ENCODE data around the gene NRARP. TPM values are rescaled to one million over a fixed set of nuclear protein-coding genes. Genes with fewer than 3 reads are reported as not detected.

NRARP gene
- total and polyA plus RNA-seq, 10 of the 15 experiments (the other 5 are each of a cell fraction or from before 2014, with no cell fraction given) = 0.06 to 9.2 (median 2.2) TPM; not detected in 2

DNA sequence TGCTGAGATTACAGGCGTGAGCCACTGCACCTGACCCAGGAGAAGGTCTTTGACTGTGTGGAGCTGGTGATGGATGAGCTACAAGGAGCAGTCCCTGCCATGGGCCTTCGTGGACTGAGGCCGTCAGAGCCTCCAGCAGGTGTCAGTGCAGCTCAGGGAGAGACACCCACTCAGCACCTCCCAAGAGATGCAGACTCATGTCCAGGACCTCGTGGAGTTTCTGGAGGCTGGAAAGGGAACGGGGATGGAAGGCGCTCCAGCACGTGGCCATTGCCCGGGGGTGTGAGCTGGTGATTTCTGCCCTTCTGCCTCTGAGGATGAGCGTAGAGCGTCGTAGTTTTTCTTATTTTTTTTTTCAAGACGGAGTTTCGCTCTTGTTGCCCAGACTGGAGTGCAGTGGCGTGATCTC, 15.1 kb downstream of the NRARP start (continued):
- TF ChIP-seq, protein P1, sequence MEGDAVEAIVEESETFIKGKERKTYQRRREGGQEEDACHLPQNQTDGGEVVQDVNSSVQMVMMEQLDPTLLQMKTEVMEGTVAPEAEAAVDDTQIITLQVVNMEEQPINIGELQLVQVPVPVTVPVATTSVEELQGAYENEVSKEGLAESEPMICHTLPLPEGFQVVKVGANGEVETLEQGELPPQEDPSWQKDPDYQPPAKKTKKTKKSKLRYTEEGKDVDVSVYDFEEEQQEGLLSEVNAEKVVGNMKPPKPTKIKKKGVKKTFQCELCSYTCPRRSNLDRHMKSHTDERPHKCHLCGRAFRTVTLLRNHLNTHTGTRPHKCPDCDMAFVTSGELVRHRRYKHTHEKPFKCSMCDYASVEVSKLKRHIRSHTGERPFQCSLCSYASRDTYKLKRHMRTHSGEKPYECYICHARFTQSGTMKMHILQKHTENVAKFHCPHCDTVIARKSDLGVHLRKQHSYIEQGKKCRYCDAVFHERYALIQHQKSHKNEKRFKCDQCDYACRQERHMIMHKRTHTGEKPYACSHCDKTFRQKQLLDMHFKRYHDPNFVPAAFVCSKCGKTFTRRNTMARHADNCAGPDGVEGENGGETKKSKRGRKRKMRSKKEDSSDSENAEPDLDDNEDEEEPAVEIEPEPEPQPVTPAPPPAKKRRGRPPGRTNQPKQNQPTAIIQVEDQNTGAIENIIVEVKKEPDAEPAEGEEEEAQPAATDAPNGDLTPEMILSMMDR (IDR thresholded peaks at IDR 0.05 in 2 of 3, conservative IDR thresholded peaks at IDR 0.05 in 1 of 3; ENCODE audit: control insufficient read depth in 2 of 3, extremely low read depth in 1 of 3, insufficient read depth in 1 of 3, low read depth in 3 of 3, low read length in 3 of 3) = peak; percentile 45 to 59 (median 52); a peak in 5 of 6 replicates
- TF ChIP-seq POU2F2 (IDR thresholded peaks at IDR 0.05; ENCODE audit: borderline replicate concordance, low read depth, low read length) = no peak
- TF ChIP-seq, protein P2, sequence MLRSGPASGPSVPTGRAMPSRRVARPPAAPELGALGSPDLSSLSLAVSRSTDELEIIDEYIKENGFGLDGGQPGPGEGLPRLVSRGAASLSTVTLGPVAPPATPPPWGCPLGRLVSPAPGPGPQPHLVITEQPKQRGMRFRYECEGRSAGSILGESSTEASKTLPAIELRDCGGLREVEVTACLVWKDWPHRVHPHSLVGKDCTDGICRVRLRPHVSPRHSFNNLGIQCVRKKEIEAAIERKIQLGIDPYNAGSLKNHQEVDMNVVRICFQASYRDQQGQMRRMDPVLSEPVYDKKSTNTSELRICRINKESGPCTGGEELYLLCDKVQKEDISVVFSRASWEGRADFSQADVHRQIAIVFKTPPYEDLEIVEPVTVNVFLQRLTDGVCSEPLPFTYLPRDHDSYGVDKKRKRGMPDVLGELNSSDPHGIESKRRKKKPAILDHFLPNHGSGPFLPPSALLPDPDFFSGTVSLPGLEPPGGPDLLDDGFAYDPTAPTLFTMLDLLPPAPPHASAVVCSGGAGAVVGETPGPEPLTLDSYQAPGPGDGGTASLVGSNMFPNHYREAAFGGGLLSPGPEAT (IDR thresholded peaks at IDR 0.05; ENCODE audit: low read depth) = no peak
- TF ChIP-seq, protein P3, sequence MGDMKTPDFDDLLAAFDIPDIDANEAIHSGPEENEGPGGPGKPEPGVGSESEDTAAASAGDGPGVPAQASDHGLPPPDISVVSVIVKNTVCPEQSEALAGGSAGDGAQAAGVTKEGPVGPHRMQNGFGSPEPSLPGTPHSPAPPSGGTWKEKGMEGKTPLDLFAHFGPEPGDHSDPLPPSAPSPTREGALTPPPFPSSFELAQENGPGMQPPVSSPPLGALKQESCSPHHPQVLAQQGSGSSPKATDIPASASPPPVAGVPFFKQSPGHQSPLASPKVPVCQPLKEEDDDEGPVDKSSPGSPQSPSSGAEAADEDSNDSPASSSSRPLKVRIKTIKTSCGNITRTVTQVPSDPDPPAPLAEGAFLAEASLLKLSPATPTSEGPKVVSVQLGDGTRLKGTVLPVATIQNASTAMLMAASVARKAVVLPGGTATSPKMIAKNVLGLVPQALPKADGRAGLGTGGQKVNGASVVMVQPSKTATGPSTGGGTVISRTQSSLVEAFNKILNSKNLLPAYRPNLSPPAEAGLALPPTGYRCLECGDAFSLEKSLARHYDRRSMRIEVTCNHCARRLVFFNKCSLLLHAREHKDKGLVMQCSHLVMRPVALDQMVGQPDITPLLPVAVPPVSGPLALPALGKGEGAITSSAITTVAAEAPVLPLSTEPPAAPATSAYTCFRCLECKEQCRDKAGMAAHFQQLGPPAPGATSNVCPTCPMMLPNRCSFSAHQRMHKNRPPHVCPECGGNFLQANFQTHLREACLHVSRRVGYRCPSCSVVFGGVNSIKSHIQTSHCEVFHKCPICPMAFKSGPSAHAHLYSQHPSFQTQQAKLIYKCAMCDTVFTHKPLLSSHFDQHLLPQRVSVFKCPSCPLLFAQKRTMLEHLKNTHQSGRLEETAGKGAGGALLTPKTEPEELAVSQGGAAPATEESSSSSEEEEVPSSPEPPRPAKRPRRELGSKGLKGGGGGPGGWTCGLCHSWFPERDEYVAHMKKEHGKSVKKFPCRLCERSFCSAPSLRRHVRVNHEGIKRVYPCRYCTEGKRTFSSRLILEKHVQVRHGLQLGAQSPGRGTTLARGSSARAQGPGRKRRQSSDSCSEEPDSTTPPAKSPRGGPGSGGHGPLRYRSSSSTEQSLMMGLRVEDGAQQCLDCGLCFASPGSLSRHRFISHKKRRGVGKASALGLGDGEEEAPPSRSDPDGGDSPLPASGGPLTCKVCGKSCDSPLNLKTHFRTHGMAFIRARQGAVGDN (IDR thresholded peaks at IDR 0.05) = no peak
- peak; percentile 34 for TF ChIP-seq SMC3 (IDR thresholded peaks at IDR 0.05; ENCODE audit: borderline replicate concordance, low read length)
- TF ChIP-seq, protein P4, sequence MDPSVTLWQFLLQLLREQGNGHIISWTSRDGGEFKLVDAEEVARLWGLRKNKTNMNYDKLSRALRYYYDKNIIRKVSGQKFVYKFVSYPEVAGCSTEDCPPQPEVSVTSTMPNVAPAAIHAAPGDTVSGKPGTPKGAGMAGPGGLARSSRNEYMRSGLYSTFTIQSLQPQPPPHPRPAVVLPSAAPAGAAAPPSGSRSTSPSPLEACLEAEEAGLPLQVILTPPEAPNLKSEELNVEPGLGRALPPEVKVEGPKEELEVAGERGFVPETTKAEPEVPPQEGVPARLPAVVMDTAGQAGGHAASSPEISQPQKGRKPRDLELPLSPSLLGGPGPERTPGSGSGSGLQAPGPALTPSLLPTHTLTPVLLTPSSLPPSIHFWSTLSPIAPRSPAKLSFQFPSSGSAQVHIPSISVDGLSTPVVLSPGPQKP (IDR thresholded peaks at IDR 0.05; ENCODE audit: low read depth, low read length) = no peak
- TF ChIP-seq CBX5 (IDR thresholded peaks at IDR 0.05; ENCODE audit: low read depth) = no peak
- no peak for TF ChIP-seq NFIC (IDR thresholded peaks at IDR 0.05; ENCODE audit: low read depth, low read length)
- TF ChIP-seq NFYA (IDR thresholded peaks at IDR 0.05; ENCODE audit: borderline replicate concordance, low read depth, low read length) = no peak
- TF ChIP-seq, protein P5, sequence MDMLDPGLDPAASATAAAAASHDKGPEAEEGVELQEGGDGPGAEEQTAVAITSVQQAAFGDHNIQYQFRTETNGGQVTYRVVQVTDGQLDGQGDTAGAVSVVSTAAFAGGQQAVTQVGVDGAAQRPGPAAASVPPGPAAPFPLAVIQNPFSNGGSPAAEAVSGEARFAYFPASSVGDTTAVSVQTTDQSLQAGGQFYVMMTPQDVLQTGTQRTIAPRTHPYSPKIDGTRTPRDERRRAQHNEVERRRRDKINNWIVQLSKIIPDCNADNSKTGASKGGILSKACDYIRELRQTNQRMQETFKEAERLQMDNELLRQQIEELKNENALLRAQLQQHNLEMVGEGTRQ (IDR thresholded peaks at IDR 0.05; ENCODE audit: borderline replicate concordance, low read depth, low read length) = no peak
- TF ChIP-seq, protein P6, sequence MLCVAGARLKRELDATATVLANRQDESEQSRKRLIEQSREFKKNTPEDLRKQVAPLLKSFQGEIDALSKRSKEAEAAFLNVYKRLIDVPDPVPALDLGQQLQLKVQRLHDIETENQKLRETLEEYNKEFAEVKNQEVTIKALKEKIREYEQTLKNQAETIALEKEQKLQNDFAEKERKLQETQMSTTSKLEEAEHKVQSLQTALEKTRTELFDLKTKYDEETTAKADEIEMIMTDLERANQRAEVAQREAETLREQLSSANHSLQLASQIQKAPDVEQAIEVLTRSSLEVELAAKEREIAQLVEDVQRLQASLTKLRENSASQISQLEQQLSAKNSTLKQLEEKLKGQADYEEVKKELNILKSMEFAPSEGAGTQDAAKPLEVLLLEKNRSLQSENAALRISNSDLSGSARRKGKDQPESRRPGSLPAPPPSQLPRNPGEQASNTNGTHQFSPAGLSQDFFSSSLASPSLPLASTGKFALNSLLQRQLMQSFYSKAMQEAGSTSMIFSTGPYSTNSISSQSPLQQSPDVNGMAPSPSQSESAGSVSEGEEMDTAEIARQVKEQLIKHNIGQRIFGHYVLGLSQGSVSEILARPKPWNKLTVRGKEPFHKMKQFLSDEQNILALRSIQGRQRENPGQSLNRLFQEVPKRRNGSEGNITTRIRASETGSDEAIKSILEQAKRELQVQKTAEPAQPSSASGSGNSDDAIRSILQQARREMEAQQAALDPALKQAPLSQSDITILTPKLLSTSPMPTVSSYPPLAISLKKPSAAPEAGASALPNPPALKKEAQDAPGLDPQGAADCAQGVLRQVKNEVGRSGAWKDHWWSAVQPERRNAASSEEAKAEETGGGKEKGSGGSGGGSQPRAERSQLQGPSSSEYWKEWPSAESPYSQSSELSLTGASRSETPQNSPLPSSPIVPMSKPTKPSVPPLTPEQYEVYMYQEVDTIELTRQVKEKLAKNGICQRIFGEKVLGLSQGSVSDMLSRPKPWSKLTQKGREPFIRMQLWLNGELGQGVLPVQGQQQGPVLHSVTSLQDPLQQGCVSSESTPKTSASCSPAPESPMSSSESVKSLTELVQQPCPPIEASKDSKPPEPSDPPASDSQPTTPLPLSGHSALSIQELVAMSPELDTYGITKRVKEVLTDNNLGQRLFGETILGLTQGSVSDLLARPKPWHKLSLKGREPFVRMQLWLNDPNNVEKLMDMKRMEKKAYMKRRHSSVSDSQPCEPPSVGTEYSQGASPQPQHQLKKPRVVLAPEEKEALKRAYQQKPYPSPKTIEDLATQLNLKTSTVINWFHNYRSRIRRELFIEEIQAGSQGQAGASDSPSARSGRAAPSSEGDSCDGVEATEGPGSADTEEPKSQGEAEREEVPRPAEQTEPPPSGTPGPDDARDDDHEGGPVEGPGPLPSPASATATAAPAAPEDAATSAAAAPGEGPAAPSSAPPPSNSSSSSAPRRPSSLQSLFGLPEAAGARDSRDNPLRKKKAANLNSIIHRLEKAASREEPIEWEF (IDR thresholded peaks at IDR 0.05; ENCODE audit: insufficient replicate concordance, low read depth, low read length) = no peak
- no peak for TF ChIP-seq BMI1 (IDR thresholded peaks at IDR 0.05; ENCODE audit: borderline replicate concordance)

All from GM12878 (cell line).